GM18526 (cell line): ENCODE results near the gene UBR3.

Experiments used
- POLR2A ChIP-seq: IDR thresholded peaks from 3 replicates; pipeline ENCODE4 v1.6.1; 2011; ENCODE audit not compliant: insufficient read length; ENCODE audit errors: extremely low read depth

The UBR3 gene

GRCh38 chr2:169862816-169863215 lies 35.6 kb downstream of the UBR3 start:
- TF ChIP-seq POLR2A: no peak

GRCh38 chr2:169865492-169865891 lies 38.2 kb downstream of the UBR3 start:
- TF ChIP-seq POLR2A: no peak

GRCh38 chr2:169867579-169867978 lies 40.3 kb downstream of the UBR3 start:
- TF ChIP-seq POLR2A: no peak

GRCh38 chr2:169868951-169869350 lies 41.7 kb downstream of the UBR3 start:
- no peak for TF ChIP-seq POLR2A

- TF ChIP-seq POLR2A: no peak
Observed at GRCh38 chr2:169871994-169872393, 44.7 kb downstream of the UBR3 start.

- no peak for TF ChIP-seq POLR2A
Observed at GRCh38 chr2:169877398-169877797, 50.1 kb downstream of the UBR3 start.

- TF ChIP-seq POLR2A: no peak
Observed at GRCh38 chr2:169887120-169887519, 59.9 kb downstream of the UBR3 start.

- no peak for TF ChIP-seq POLR2A
Observed at GRCh38 chr2:169891593-169892298, 64.5 kb downstream of the UBR3 start.

- TF ChIP-seq POLR2A: no peak
Observed at GRCh38 chr2:169892951-169893350, 65.7 kb downstream of the UBR3 start.

GRCh38 chr2:169895294-169895985 lies 68.2 kb downstream of the UBR3 start:
- TF ChIP-seq POLR2A: no peak

- no peak for TF ChIP-seq POLR2A
Observed at GRCh38 chr2:169897834-169898233, 70.6 kb downstream of the UBR3 start.

- no peak for TF ChIP-seq POLR2A
Observed at GRCh38 chr2:169900686-169901085, 73.4 kb downstream of the UBR3 start.

GRCh38 chr2:169906731-169907130 lies 79.5 kb downstream of the UBR3 start:
- TF ChIP-seq POLR2A: no peak

- no peak for TF ChIP-seq POLR2A
Observed at GRCh38 chr2:169909376-169909775, 82.1 kb downstream of the UBR3 start.

- TF ChIP-seq POLR2A: no peak
Observed at GRCh38 chr2:169910109-169910799, 83.0 kb downstream of the UBR3 start.

GRCh38 chr2:169911119-169911518 lies 83.9 kb downstream of the UBR3 start:
- no peak for TF ChIP-seq POLR2A

GRCh38 chr2:169916623-169917022 lies 89.4 kb downstream of the UBR3 start:
- TF ChIP-seq POLR2A: no peak

GRCh38 chr2:169923977-169924376 lies 96.7 kb downstream of the UBR3 start:
- TF ChIP-seq POLR2A: no peak
